IPS DF 6.9 (cell line): ENCODE measurements around the gene GAPDH.

ENCODE experiments used
- DNase-seq: peaks from one replicate; pipeline ENCODE4 v3.0.0-alpha.2; 2013; ENCODE audit warnings: low read depth, low spot score
- H3K27ac ChIP-seq: one replicate; pipeline ENCODE4 v1.5.1; 2013; ENCODE audit warnings: low read length, control low read depth
- H3K27me3 ChIP-seq: 2 replicates; pipeline ENCODE4 v1.6.1; 2013; ENCODE audit warnings: mild to moderate bottlenecking, low read length; ENCODE audit not compliant: control insufficient read depth, insufficient read depth
- H3K36me3 ChIP-seq: 2 replicates; pipeline ENCODE4 v1.6.1; 2013; ENCODE audit warnings: low read length; ENCODE audit not compliant: control insufficient read depth, insufficient read depth
- H3K4me1 ChIP-seq: 2 replicates; pipeline ENCODE4 v1.6.1; 2013; ENCODE audit warnings: low read length; ENCODE audit not compliant: control insufficient read depth, insufficient read depth
- H3K4me3 ChIP-seq: 2 replicates; pipeline ENCODE4 v1.5.1; 2013; ENCODE audit warnings: mild to moderate bottlenecking, low read length
- H3K9me3 ChIP-seq: 2 replicates; pipeline ENCODE4 v1.6.1; 2013; ENCODE audit warnings: low read length, inconsistent platforms; ENCODE audit not compliant: control insufficient read depth, insufficient read depth
- WGBS: extraction: QIAGEN DNeasy Blood & Tissue Kit; methylation state at CpG from one replicate; pipeline ENCODE4 v1.1.7; 2013; ENCODE audit warnings: mixed read lengths, missing lambda C conversion rate; ENCODE audit not compliant: insufficient read length, insufficient coverage; 5-methylcytosine and 5-hydroxymethylcytosine counted together

GAPDH gene

DNA sequence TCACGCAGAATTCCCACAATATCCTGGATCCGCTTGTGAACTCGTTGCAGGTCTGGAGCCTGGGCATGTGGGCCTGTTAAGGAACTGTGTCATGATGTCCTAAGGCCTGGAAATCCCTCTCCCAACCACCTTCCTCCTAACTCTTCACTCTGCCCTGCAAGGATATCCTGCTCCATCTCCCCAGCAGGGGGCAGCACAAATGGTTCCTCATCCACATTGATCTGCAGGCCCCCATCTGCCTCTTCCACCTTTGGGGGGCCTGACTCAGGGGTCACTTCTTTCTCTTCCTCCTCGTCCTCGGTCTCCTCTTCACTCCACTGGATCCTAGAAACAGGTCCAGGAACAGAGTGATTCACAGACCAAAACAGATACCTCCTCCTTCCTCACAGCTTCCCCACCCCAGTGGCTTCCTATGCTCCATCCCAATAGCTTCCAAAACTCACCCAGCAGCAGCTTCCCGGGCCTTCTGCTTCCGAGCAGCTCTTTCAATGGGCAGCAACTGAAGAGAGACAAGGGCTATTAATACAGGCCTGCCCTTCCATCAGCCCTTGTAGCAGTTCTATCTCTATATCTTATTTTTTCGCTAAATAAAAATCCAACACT, 29.2 kb downstream of the GAPDH start:
- no CpG with 5 or more reads among the region's 8 CpGs for WGBS
- DNase-seq: no peak
- Histone ChIP-seq H3K27ac (no peak overlapping the region), H3K4me1 (no peaks in the 10 kb centered on the region), H3K36me3 (peaks cover 47% of the 10 kb centered on the region), H3K27me3 (no peaks in the 10 kb centered on the region), H3K4me3 (no peak overlapping the region), H3K9me3 (no peaks in the 10 kb centered on the region)

DNA sequence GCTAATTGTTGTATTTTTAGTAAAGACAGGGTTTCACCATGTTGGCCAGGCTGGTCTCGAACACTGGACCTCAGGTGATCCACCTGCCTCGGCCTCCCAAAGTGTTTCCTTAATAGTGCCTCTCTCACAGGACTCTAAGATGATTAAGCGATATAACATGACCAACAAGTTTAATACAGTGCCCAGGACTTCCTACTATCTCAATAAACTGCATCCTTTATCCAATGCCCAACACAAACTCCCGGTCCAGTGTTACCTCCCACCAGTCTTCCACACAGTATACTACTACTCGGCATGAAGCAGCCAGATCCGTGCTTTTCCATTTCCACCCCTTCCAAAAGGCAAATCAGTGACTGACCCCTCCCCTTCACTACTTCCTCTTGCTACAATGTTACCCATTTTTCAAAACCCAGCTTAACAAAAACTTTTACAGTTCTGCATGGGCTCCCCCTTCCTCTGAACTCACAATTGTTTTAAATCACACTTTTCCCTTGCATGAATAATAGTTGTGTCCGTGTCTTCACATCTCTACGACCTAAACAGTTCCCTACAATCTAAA, 32.9 kb downstream of the GAPDH start:
- H3K9me3 ChIP-seq: no peaks in the 10 kb centered on the region
- no peak for DNase-seq
- no peaks in the 10 kb centered on the region for H3K27me3 ChIP-seq
- peaks cover 33% of the 10 kb centered on the region for H3K36me3 ChIP-seq
- no peak overlapping the region for H3K27ac ChIP-seq
- H3K4me3 ChIP-seq: peak overlapping the region; percentile 80; the same call in 1 of the 2 replicates
- H3K4me1 ChIP-seq: peaks cover 1% of the 10 kb centered on the region; the same call in 1 of the 2 replicates
- no CpG with 5 or more reads among the region's 8 CpGs for WGBS

DNA sequence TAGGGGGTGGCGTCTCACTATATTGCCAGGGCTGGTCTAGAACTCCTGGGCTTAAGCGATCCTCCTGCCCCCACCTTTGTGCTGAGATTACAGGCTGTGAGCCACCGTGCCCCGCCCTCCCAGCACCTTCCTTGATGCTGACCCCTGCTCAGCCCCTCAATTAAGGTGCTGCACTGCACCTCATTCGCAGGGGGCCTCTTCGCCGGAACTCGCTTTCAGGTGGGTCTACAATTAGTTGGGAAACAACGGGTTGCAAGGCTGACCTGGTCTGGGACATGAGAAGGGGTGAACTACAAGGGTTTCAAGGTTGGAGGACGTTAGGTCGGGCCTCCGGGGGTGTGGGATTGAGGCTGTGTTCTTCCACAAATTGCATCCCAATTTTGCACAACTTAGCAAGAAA, 35.0 kb downstream of the GAPDH start:
- H3K36me3 ChIP-seq: peaks cover 29% of the 10 kb centered on the region
- DNase-seq: no peak
- WGBS: no CpG with 5 or more reads among the region's 12 CpGs
- H3K27me3 ChIP-seq: no peaks in the 10 kb centered on the region
- no peak overlapping the region for H3K27ac ChIP-seq
- H3K4me1 ChIP-seq: peaks cover 1% of the 10 kb centered on the region; the same call in 1 of the 2 replicates
- H3K9me3 ChIP-seq: no peaks in the 10 kb centered on the region
- no peak overlapping the region for H3K4me3 ChIP-seq

DNA sequence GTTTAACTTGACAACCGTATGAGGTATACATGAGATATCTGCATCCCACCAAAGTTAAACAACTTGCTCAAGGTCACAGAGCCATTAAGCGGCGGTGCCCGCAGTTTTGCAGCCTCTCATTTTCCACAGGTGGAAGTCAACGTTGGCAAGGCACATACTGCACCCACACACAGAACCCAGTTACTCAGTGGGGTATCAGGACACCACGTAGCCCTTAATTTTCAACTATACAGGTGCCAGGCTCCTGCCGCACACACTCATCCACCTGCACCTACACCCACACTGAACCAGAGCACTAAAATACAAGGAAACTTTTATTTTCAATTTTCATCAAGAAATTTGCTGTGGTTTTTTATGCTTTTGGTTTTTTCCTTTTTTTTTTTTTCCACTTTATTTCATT, 35.5 kb downstream of the GAPDH start:
- no peak for DNase-seq
- no peaks in the 10 kb centered on the region for H3K9me3 ChIP-seq
- peaks cover 1% of the 10 kb centered on the region; the same call in 1 of the 2 replicates for H3K4me1 ChIP-seq
- H3K36me3 ChIP-seq: peaks cover 33% of the 10 kb centered on the region
- no CpG with 5 or more reads among the region's 7 CpGs for WGBS
- no peaks in the 10 kb centered on the region for H3K27me3 ChIP-seq
- no peak overlapping the region for H3K4me3 ChIP-seq
- no peak overlapping the region for H3K27ac ChIP-seq

DNA sequence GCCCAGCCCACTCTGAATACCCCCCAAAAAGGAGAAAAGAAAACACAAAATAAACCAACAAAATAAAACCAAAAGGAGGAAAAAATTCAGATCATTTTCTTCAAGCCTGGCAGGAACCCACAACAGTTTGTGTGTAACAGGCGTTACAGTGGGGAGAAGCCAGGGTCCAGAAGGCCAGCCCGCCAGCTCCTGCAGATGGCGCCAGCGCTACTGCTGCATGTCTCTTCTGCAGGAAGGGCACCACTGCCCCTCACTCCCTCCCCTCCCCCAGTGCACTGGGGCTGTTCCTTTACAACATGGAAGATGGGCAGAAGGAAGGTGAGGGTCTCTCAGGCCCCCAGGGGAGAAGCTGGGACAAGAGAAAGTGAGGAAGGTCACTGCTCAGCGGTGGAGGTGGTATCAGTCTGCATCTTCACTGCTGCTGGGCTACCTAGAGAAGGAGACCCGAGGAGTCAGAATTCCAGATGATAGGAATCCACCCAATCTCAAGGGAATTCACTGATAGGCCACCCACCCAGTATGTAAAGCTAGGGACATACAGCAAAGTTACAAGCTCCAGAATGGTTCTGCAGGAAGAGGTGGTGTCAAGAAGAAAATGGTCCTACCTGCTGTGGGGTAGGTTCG, 36.1 kb downstream of the GAPDH start:
- DNase-seq: no peak
- H3K4me1 ChIP-seq: peaks cover 1% of the 10 kb centered on the region; the same call in 1 of the 2 replicates
- H3K27ac ChIP-seq: no peak overlapping the region
- H3K27me3 ChIP-seq: no peaks in the 10 kb centered on the region
- no CpG with 5 or more reads among the region's 7 CpGs for WGBS
- no peak overlapping the region for H3K4me3 ChIP-seq
- no peaks in the 10 kb centered on the region for H3K9me3 ChIP-seq
- H3K36me3 ChIP-seq: peaks cover 34% of the 10 kb centered on the region

DNA sequence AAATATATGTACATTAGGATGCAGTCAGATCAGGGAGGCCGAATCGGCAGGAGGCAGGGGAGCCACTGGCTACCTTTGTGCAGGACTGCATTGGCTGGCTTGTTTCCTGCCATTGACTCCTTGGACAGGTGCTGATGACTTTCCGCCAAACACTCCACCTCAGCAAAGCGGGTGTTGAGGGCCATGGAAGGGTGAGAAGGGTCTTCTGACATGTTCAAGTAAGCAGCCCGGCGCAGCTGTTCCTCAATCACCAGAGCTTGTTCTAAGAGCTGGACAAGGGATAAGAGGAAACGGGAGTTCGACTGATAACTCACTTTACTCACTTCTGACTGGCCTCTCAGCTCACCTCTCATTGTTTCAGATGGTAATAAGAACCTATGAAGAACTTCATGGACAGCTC, 38.7 kb downstream of the GAPDH start:
- no CpG with 5 or more reads among the region's 8 CpGs for WGBS
- peaks cover 35% of the 10 kb centered on the region for H3K36me3 ChIP-seq
- H3K4me1 ChIP-seq: peaks cover 1% of the 10 kb centered on the region; the same call in 1 of the 2 replicates
- no peak for DNase-seq
- no peaks in the 10 kb centered on the region for H3K27me3 ChIP-seq
- H3K4me3 ChIP-seq: no peak overlapping the region
- H3K9me3 ChIP-seq: no peaks in the 10 kb centered on the region
- no peak overlapping the region for H3K27ac ChIP-seq

DNA sequence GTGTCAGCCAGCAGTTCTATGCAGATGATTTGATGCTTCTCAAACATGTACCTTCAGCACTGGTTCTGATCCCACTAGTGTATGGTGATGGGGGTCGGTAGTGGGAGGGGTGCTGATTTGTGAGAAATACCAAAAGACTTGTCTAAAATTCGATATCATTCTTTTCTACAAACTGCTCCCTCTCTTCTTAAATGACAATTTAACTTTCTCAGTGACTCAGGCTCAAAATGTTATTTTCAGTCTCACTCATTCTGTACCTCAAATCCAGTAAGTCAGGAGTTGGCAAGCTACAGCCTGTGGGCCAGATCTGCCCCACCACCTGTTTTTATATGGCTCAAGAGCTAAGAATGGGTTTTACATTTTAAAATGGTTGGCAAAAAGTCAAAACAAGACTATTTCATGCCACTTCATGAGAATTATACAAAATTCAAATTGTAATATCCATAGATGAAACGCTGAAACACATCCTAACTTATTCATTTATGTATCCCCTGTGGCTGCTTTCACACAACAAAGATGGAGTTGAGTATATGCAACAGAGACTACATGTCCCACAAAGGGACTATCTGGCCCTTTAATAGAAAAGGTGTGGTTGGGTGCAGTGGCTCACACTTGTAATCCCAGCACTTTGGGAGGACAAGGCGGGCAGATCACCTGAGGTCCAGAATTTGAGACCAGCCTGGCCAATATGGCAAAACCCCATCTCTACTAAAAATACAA, 40.4 kb downstream of the GAPDH start:
- Histone ChIP-seq H3K27me3 (no peaks in the 10 kb centered on the region), H3K4me3 (no peak overlapping the region), H3K27ac (no peak overlapping the region), H3K9me3 (no peaks in the 10 kb centered on the region), H3K36me3 (peaks cover 40% of the 10 kb centered on the region), H3K4me1 (peaks cover 1% of the 10 kb centered on the region; the same call in 1 of the 2 replicates)
- no peak for DNase-seq
- no CpG with 5 or more reads among the region's 4 CpGs for WGBS

DNA sequence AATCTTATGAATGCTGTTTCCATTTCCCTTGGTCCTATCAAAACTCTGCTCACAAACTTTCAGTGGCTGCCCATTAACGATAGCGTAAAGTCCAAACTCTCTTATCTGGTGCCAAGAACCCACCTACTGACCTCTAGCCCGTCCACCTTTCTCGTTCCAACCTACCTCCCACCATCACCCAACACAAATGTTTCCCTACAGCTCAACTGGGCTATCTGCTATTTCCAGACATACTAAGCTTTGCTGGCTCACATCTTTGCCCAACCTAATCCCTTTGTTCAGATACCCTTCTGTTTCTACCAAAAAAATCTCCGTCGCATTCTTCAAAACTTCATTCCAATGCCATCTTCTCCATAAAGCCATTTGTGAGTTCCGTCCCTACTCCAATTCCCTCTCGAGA, 41.3 kb downstream of the GAPDH start:
- H3K4me3 ChIP-seq: no peak overlapping the region
- DNase-seq: no peak
- H3K27me3 ChIP-seq: no peaks in the 10 kb centered on the region
- H3K9me3 ChIP-seq: no peaks in the 10 kb centered on the region
- no peak overlapping the region for H3K27ac ChIP-seq
- H3K36me3 ChIP-seq: peaks cover 35% of the 10 kb centered on the region
- H3K4me1 ChIP-seq: no peaks in the 10 kb centered on the region
- 100% methylated on average over 6 of the region's 8 CpGs for WGBS

DNA sequence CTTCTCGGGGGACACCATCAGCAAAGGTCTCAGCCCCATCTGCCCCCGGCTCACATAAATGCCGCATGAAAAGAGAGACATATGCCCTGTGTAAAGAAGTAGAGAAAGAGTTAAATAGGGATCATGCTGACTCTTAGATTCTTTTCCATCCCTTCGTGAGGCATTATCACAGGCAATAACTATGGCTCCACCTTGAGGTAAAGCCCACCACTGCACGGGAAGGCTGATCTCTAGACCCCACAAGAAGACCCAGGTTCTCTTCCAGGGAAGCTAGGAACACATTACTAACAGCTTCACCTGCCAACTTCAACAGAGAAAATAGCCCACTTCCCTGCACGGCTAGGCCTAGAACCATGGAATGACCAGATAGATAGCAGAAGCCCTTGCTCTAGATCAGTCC, 47.9 kb downstream of the GAPDH start:
- Histone ChIP-seq H3K4me3 (no peak overlapping the region), H3K4me1 (no peaks in the 10 kb centered on the region), H3K27me3 (no peaks in the 10 kb centered on the region), H3K27ac (no peak overlapping the region), H3K9me3 (no peaks in the 10 kb centered on the region), H3K36me3 (peaks cover 56% of the 10 kb centered on the region)
- WGBS: no CpG with 5 or more reads among the region's 6 CpGs
- DNase-seq: no peak

DNA sequence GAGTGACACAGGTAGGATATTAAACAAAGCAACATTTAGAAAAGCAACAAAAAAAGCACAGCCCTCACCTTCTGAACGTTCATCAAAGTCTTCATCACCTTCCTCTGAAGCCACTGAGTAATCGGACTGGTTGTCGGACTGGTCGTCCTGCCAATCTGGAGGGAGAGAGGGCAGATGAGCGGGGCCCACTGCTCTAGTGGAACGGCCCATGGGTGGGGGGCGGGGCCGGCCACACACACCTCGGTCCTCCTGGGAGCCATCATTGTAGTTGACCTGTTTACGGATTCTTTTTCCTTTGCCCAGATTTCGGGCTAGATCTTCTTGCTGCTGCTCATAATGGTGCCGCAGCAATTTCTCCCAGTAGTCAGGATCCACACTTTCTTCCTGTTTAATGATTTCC, 48.6 kb downstream of the GAPDH start:
- no peak for DNase-seq
- no peak overlapping the region for H3K27ac ChIP-seq
- H3K4me3 ChIP-seq: no peak overlapping the region
- H3K4me1 ChIP-seq: no peaks in the 10 kb centered on the region
- H3K36me3 ChIP-seq: peaks cover 57% of the 10 kb centered on the region
- WGBS: no CpG with 5 or more reads among the region's 12 CpGs
- no peaks in the 10 kb centered on the region for H3K9me3 ChIP-seq
- no peaks in the 10 kb centered on the region for H3K27me3 ChIP-seq
